BJ (cell line): Measurements from ENCODE around the gene NBEAL1. TPM values are rescaled to one million over a fixed set of nuclear protein-coding genes. Genes with fewer than 3 reads are reported as not detected.
"Not testable (repeated sequence)": the region's sequence is repeated elsewhere in the genome, so short reads cannot be mapped to it uniquely, and the experiment has no call there.

Experiments
- CTCF ChIA-PET: fragments of 350-600 bp; formaldehyde crosslinking; extraction: SDS; loops from one replicate; lab custom pipeline; 2021; ENCODE audit warnings: antibody characterized with exemption, inconsistent platforms; lab: Yijun Ruan, JAX
- POLR2A ChIA-PET: fragments of 300-600 bp; sonication (Branson Sonifier 250); formaldehyde crosslinking; extraction: SDS; loops from one replicate; lab custom pipeline; 2021; ENCODE audit warnings: antibody characterized with exemption; lab: Charles Lee
- DNase-seq: peaks from one replicate; pipeline ENCODE4 v3.0.0-alpha.2; 2011; ENCODE audit warnings: low read depth
- H3K27me3 ChIP-seq: 2 replicates; pipeline ENCODE4 v1.6.0; 2011; ENCODE audit warnings: low read length; ENCODE audit not compliant: control insufficient read depth, insufficient read depth
- H3K36me3 ChIP-seq: 2 replicates; pipeline ENCODE4 v1.5.1; 2011; ENCODE audit warnings: low read length; ENCODE audit not compliant: control insufficient read depth, insufficient read depth
- H3K4me3 ChIP-seq: 2 replicates; pipeline ENCODE4 v1.5.1; 2011; ENCODE audit warnings: low read depth, mild to moderate bottlenecking, control low read depth, low read length
- CTCF ChIP-seq: IDR thresholded peaks from 2 replicates; pipeline ENCODE4 v1.5.1; 2011; ENCODE audit warnings: low read depth, mild to moderate bottlenecking, control low read depth, inconsistent platforms, low read length, moderate library complexity; ENCODE audit not compliant: insufficient read depth
- polyA plus RNA-seq: library from polyadenylated mRNA; depleted of rRNA; stranded (reverse); fragments of >200 nt; gene quantifications from 2 replicates; pipeline ENCODE4 v1.2.3, GENCODE V29; 2011

NBEAL1 gene
- polyA plus RNA-seq, 1 experiment, result 5.9 TPM

DNA sequence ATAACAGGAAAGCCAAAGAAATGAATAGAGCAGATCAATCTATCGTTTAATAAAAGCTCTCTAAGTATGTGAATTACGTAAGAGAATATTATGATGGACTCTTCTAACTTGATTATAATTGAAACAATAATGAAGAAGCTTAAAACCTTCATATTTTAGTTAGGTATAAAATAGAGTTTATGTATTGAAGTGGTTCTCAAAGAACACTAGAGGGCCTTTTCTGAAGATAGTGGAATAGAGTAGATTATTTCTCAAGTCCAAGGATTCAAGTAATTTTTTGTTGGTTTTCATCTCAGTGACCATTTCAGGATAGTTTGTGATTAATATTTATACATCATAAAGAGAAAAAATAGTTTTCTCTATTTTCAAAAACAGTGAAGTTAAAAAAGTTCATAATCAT, 97.7 kb downstream of the NBEAL1 start:
- no peak for TF ChIP-seq CTCF
- Histone ChIP-seq H3K4me3 (no peak overlapping the region), H3K36me3 (peaks cover 10% of the 10 kb centered on the region; the same call in 1 of the 2 replicates), H3K27me3 (no peaks in the 10 kb centered on the region)
- ChIA-PET CTCF (interaction anchor here (0.7 to 1.1 kb wide), 2 partner anchors 20 to 214 kb away, joined by 3 read pairs; no protein-coding TSS in a partner anchor), POLR2A (no interaction called here)
- no peak for DNase-seq

GRCh38 chr2:203115201-203115700, 100.6 kb downstream of the NBEAL1 start:
- DNase-seq, POLR2A ChIA-PET, H3K27me3 ChIP-seq, H3K4me3 ChIP-seq, CTCF ChIA-PET, H3K36me3 ChIP-seq: not testable (repeated sequence)

GRCh38 chr2:203122317-203122986, 107.8 kb downstream of the NBEAL1 start:
- ChIA-PET POLR2A (no interaction called here), CTCF (no interaction called here)
- Histone ChIP-seq H3K4me3 (no peak overlapping the region), H3K27me3 (no peaks in the 10 kb centered on the region), H3K36me3 (no peaks in the 10 kb centered on the region)
- no peak for TF ChIP-seq CTCF
- DNase-seq, result no peak

GRCh38 chr2:203126996-203127395, 112.3 kb downstream of the NBEAL1 start:
- no peak for TF ChIP-seq CTCF
- DNase-seq, result peak; percentile 21
- H3K27me3 ChIP-seq, result no peaks in the 10 kb centered on the region
- ChIA-PET CTCF (no interaction called here), POLR2A (no interaction called here)
- peaks cover 1% of the 10 kb centered on the region; the same call in 1 of the 2 replicates for H3K36me3 ChIP-seq
- H3K4me3 ChIP-seq, result no peak overlapping the region

DNA sequence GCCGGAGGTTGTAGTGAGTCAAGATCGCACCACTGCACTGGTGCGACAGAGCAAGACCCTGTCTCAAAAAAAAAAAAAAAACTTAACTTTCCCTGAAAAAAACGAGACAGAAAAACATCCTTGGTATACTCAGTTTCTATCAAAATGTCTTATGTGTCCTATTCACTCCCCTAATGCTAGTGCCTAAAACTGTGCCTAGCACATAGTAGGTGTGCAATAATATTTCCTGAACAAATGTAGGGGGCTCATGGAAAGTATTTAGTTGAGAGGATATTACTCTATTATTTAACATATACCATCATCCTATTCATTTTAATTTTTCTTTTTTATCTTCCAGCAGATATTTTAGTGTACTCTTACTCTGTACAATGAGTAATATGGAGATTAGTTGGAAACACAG, 120.4 kb downstream of the NBEAL1 start:
- POLR2A ChIA-PET, result no interaction called here
- CTCF ChIA-PET, result no interaction called here
- H3K36me3 ChIP-seq, result no peaks in the 10 kb centered on the region

More for the DNA sequence above, 120.4 kb downstream of the NBEAL1 start:
- no peak for DNase-seq
- H3K4me3 ChIP-seq, result no peak overlapping the region
- no peak for TF ChIP-seq CTCF
- no peaks in the 10 kb centered on the region for H3K27me3 ChIP-seq
